Loucy (cell line): ENCODE measurements around the gene OSBPL1A.

ENCODE experiments used
- EZH2phosphoT487 ChIP-seq: fragments of 200-600 bp; IDR thresholded peaks from 2 replicates; pipeline ENCODE4 v1.6.1; 2018; ENCODE audit warnings: antibody characterized with exemption, mild to moderate bottlenecking, moderate library complexity, borderline replicate concordance
- TF ChIP-seq, protein P1 (sequence below): fragments of 200-600 bp; sonication (generic); conservative IDR thresholded peaks from 2 replicates; pipeline ENCODE4 v1.5.1; 2014; ENCODE audit warnings: mild to moderate bottlenecking, antibody characterized with exemption, low read length

DNA sequence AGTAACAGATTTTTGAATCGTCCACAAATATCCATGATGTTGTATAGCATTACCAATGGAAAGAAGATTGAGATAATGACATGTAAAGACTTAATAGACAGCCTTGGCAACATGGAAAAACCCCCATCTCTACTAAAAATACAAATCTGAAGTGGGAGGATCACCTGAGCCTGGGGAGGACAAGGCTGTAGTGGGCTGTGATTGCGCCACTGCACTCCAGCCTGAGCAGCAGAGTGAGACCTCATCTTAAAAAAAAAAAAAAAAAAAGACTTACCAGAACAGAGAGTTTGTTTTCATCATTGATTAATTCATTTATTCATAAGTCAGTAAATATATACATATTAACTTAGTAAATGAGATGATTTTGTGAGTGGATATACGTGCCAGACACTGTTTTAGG lies 7.0 kb upstream of the OSBPL1A start:
- TF ChIP-seq, protein P1, sequence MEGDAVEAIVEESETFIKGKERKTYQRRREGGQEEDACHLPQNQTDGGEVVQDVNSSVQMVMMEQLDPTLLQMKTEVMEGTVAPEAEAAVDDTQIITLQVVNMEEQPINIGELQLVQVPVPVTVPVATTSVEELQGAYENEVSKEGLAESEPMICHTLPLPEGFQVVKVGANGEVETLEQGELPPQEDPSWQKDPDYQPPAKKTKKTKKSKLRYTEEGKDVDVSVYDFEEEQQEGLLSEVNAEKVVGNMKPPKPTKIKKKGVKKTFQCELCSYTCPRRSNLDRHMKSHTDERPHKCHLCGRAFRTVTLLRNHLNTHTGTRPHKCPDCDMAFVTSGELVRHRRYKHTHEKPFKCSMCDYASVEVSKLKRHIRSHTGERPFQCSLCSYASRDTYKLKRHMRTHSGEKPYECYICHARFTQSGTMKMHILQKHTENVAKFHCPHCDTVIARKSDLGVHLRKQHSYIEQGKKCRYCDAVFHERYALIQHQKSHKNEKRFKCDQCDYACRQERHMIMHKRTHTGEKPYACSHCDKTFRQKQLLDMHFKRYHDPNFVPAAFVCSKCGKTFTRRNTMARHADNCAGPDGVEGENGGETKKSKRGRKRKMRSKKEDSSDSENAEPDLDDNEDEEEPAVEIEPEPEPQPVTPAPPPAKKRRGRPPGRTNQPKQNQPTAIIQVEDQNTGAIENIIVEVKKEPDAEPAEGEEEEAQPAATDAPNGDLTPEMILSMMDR: no peak
- no peak for TF ChIP-seq EZH2phosphoT487
